ENCODE measurements around the gene MAPKAP1. TPM values are rescaled to one million over a fixed set of nuclear protein-coding genes. Genes with fewer than 3 reads are reported as not detected.

The MAPKAP1 gene
- total RNA-seq, 8 experiments from 2014 or later: 36.0 to 159 (median 58.8) TPM

GRCh38 chr9:125649315-125649714, 57.7 kb downstream of the MAPKAP1 start:
- peak in 7 of 8 experiments; percentile 58 to 86 (median 75) for ATAC-seq (replicated peaks in 6 of 8)
- H3K4me3 ChIP-seq: no peak overlapping the region
- peaks cover 43 to 82% of the 10 kb centered on the region in 2 donors for H3K4me1 ChIP-seq (replicated peaks in 1 of 2)
- in situ Hi-C loops (cut with MboI; ENCODE audit: low pct_unique_long_range_greater_than_20kb in 2 of 9, low sequenced_read_pairs in 9 of 9, unreplicated experiment in 9 of 9): no loop called here
- no peak overlapping the region for H3K27ac ChIP-seq
- WGBS, 10 experiments: 0 to 100% (median 63%) methylated on average over 1 to 5 of the region's 6 CpGs; no CpG with 5 or more reads in 2 of the 10 experiments

GRCh38 chr9:125648294-125648693, 58.7 kb downstream of the MAPKAP1 start:
- ATAC-seq (replicated peaks in 6 of 8): no peak
- Histone ChIP-seq H3K27ac (no peak overlapping the region), H3K4me1 (replicated peaks in 1 of 2) (peaks cover 33 to 81% of the 10 kb centered on the region in 2 donors), H3K4me3 (no peak overlapping the region)
- in situ Hi-C loops (cut with MboI; ENCODE audit: low pct_unique_long_range_greater_than_20kb in 2 of 9, low sequenced_read_pairs in 9 of 9, unreplicated experiment in 9 of 9): no loop called here
- 100% methylated on average over 1 of the region's 1 CpG; no CpG with 5 or more reads in 8 of the 10 experiments for WGBS, 10 experiments

GRCh38 chr9:125646621-125647100, 60.3 kb downstream of the MAPKAP1 start:
- H3K27ac ChIP-seq: no peak overlapping the region
- H3K4me3 ChIP-seq: no peak overlapping the region
- in situ Hi-C loops (cut with MboI; ENCODE audit: low pct_unique_long_range_greater_than_20kb in 2 of 9, low sequenced_read_pairs in 9 of 9, unreplicated experiment in 9 of 9): no loop called here
- 5 to 69% (median 48%) methylated on average over 1 to 6 of the region's 6 CpGs; no CpG with 5 or more reads in 1 of the 10 experiments for WGBS, 10 experiments
- ATAC-seq (replicated peaks in 6 of 8): peak in 6 of 8 experiments; percentile 45 to 83 (median 72)
- peaks cover 21 to 65% of the 10 kb centered on the region in 2 donors for H3K4me1 ChIP-seq (replicated peaks in 1 of 2)

- no peak overlapping the region for H3K4me3 ChIP-seq
- H3K27ac ChIP-seq: no peak overlapping the region
- 0 to 100% (median 83%) methylated on average over 1 of the region's 1 CpG; no CpG with 5 or more reads in 2 of the 10 experiments for WGBS, 10 experiments
- peaks cover 17 to 60% of the 10 kb centered on the region in 2 donors for H3K4me1 ChIP-seq (replicated peaks in 1 of 2)
- peak in 2 of 8 experiments; percentile 15 to 31 for ATAC-seq (replicated peaks in 6 of 8)
- in situ Hi-C loops (cut with MboI; ENCODE audit: low pct_unique_long_range_greater_than_20kb in 2 of 9, low sequenced_read_pairs in 9 of 9, unreplicated experiment in 9 of 9): no loop called here
Observed at GRCh38 chr9:125646217-125646616, 60.8 kb downstream of the MAPKAP1 start.

GRCh38 chr9:125644819-125645507, 62.0 kb downstream of the MAPKAP1 start:
- H3K27ac ChIP-seq: peak overlapping the region in 1 of 2 donors; percentile 32

GRCh38 chr9:125642311-125642710, 64.7 kb downstream of the MAPKAP1 start:
- Histone ChIP-seq H3K4me1 (replicated peaks in 1 of 2) (peaks cover 34 to 55% of the 10 kb centered on the region in 2 donors), H3K27ac (no peak overlapping the region), H3K4me3 (no peak overlapping the region)
- 86 to 100% (median 100%) methylated on average over 1 of the region's 1 CpG; no CpG with 5 or more reads in 5 of the 10 experiments for WGBS, 10 experiments
- in situ Hi-C loops (cut with MboI; ENCODE audit: low pct_unique_long_range_greater_than_20kb in 2 of 9, low sequenced_read_pairs in 9 of 9, unreplicated experiment in 9 of 9): no loop called here
- peak in 3 of 8 experiments; percentile 74 to 90 (median 77) for ATAC-seq (replicated peaks in 6 of 8)

More at GRCh38 chr9:125644819-125645507, 62.0 kb downstream of the MAPKAP1 start:
- peak in 3 of 8 experiments; percentile 17 to 27 (median 23) for ATAC-seq (replicated peaks in 6 of 8)
- WGBS, 10 experiments: 43 to 100% (median 67%) methylated on average over 2 to 7 of the region's 7 CpGs; no CpG with 5 or more reads in 4 of the 10 experiments
- peaks cover 17 to 55% of the 10 kb centered on the region in 2 donors for H3K4me1 ChIP-seq (replicated peaks in 1 of 2)
- in situ Hi-C loops (cut with MboI; ENCODE audit: low pct_unique_long_range_greater_than_20kb in 2 of 9, low sequenced_read_pairs in 9 of 9, unreplicated experiment in 9 of 9): no loop called here
- H3K4me3 ChIP-seq: no peak overlapping the region

GRCh38 chr9:125639057-125639456, 68.0 kb downstream of the MAPKAP1 start:
- H3K4me1 ChIP-seq (replicated peaks in 1 of 2): peaks cover 23 to 24% of the 10 kb centered on the region in 2 donors
- peak in 1 of 8 experiments; percentile 2 for ATAC-seq (replicated peaks in 6 of 8)
- 79 to 100% (median 100%) methylated on average over 1 to 3 of the region's 4 CpGs; no CpG with 5 or more reads in 2 of the 10 experiments for WGBS, 10 experiments
- in situ Hi-C loops (cut with MboI; ENCODE audit: low pct_unique_long_range_greater_than_20kb in 2 of 9, low sequenced_read_pairs in 9 of 9, unreplicated experiment in 9 of 9): no loop called here
- no peak overlapping the region for H3K4me3 ChIP-seq
- H3K27ac ChIP-seq: peak overlapping the region; percentile 1 to 19

- ATAC-seq (replicated peaks in 6 of 8): peak in 5 of 8 experiments; percentile 61 to 85 (median 76)
- Histone ChIP-seq H3K4me1 (replicated peaks in 1 of 2) (peaks cover 23 to 25% of the 10 kb centered on the region in 2 donors), H3K27ac (peak overlapping the region; percentile 1 to 19), H3K4me3 (no peak overlapping the region)
- WGBS, 10 experiments: 33 to 100% (median 63%) methylated on average over 1 to 7 of the region's 7 CpGs; no CpG with 5 or more reads in 2 of the 10 experiments
- in situ Hi-C loops (cut with MboI; ENCODE audit: low pct_unique_long_range_greater_than_20kb in 2 of 9, low sequenced_read_pairs in 9 of 9, unreplicated experiment in 9 of 9): no loop called here
Observed at GRCh38 chr9:125638239-125639045, 68.6 kb downstream of the MAPKAP1 start.

GRCh38 chr9:125637241-125637640, 69.8 kb downstream of the MAPKAP1 start:
- no peak overlapping the region for H3K4me3 ChIP-seq
- H3K27ac ChIP-seq: no peak overlapping the region
- in situ Hi-C loops (cut with MboI; ENCODE audit: low pct_unique_long_range_greater_than_20kb in 2 of 9, low sequenced_read_pairs in 9 of 9, unreplicated experiment in 9 of 9): no loop called here
- ATAC-seq (replicated peaks in 6 of 8): no peak
- peaks cover 33 to 36% of the 10 kb centered on the region in 2 donors for H3K4me1 ChIP-seq (replicated peaks in 1 of 2)
- WGBS, 10 experiments: 71 to 100% (median 97%) methylated on average over 1 to 2 of the region's 2 CpGs; no CpG with 5 or more reads in 1 of the 10 experiments

GRCh38 chr9:125635888-125636287, 71.1 kb downstream of the MAPKAP1 start:
- WGBS, 10 experiments: 72 to 100% (median 75%) methylated on average over 1 to 2 of the region's 2 CpGs; no CpG with 5 or more reads in 7 of the 10 experiments

GRCh38 chr9:125634040-125634717, 72.8 kb downstream of the MAPKAP1 start:
- peaks cover 29 to 31% of the 10 kb centered on the region in 2 donors for H3K4me1 ChIP-seq (replicated peaks in 1 of 2)
- no peak overlapping the region for H3K4me3 ChIP-seq
- H3K27ac ChIP-seq: no peak overlapping the region
- ATAC-seq (replicated peaks in 6 of 8): no peak
- in situ Hi-C loops (cut with MboI; ENCODE audit: low pct_unique_long_range_greater_than_20kb in 2 of 9, low sequenced_read_pairs in 9 of 9, unreplicated experiment in 9 of 9): no loop called here
- 35 to 80% (median 65%) methylated on average over 2 to 5 of the region's 5 CpGs; no CpG with 5 or more reads in 1 of the 10 experiments for WGBS, 10 experiments

More at GRCh38 chr9:125635888-125636287, 71.1 kb downstream of the MAPKAP1 start:
- ATAC-seq (replicated peaks in 6 of 8): no peak
- Histone ChIP-seq H3K4me3 (no peak overlapping the region), H3K27ac (no peak overlapping the region), H3K4me1 (replicated peaks in 1 of 2) (peaks cover 33 to 36% of the 10 kb centered on the region in 2 donors)
- in situ Hi-C loops (cut with MboI; ENCODE audit: low pct_unique_long_range_greater_than_20kb in 2 of 9, low sequenced_read_pairs in 9 of 9, unreplicated experiment in 9 of 9): no loop called here

- WGBS, 10 experiments: 18 to 100% (median 68%) methylated on average over 1 to 2 of the region's 2 CpGs; no CpG with 5 or more reads in 2 of the 10 experiments
- in situ Hi-C loops (cut with MboI; ENCODE audit: low pct_unique_long_range_greater_than_20kb in 2 of 9, low sequenced_read_pairs in 9 of 9, unreplicated experiment in 9 of 9): no loop called here
- peaks cover 19 to 22% of the 10 kb centered on the region in 2 donors for H3K4me1 ChIP-seq (replicated peaks in 1 of 2)
- no peak overlapping the region for H3K4me3 ChIP-seq
- H3K27ac ChIP-seq: no peak overlapping the region
- ATAC-seq (replicated peaks in 6 of 8): peak in 3 of 8 experiments; percentile 12 to 45 (median 39)
Observed at GRCh38 chr9:125633116-125633745, 73.8 kb downstream of the MAPKAP1 start.
